Body of pancreas (tissue), 4 donors: ENCODE measurements around the gene KRT82.

Experiments used
- POLR2A ChIP-seq, 3 donors: fragments of 450-650 bp; IDR thresholded peaks; one replicate each; pipeline ENCODE4 v1.6.1; 2016; ENCODE audit warnings: antibody characterized with exemption in 3 of 3, mild to moderate bottlenecking in 2 of 3
- TF ChIP-seq, protein P1 (sequence below), 7 experiments: fragments of 450-650 bp in 4 of 7; fragments of 200-600 bp in 3 of 7; sonication (generic) in 3 of 7; IDR thresholded peaks; one replicate each; pipeline ENCODE4 v1.5.1; 2016 to 2019; ENCODE audit warnings: antibody characterized with exemption in 7 of 7

DNA sequence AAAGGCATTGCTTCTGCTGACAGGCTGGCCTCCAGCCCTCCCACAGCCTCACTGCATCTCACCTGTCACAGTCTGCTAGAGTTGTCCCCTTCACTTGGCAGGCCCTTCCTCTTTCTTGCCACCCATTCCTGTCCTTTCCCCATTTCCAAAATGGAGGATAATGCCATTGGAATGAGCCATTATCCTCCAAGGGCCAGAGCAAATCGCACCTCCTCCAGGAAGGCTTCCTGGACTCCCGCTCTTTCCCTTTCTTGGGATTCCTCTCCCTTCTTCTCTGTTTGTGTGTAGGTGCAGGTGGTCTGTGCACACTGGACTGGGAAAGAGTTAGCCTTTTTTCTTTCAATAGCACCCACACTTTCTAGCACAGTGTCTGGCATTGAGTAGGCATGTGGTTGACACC is 3.8 kb downstream of the KRT82 start:
- TF ChIP-seq, protein P1, sequence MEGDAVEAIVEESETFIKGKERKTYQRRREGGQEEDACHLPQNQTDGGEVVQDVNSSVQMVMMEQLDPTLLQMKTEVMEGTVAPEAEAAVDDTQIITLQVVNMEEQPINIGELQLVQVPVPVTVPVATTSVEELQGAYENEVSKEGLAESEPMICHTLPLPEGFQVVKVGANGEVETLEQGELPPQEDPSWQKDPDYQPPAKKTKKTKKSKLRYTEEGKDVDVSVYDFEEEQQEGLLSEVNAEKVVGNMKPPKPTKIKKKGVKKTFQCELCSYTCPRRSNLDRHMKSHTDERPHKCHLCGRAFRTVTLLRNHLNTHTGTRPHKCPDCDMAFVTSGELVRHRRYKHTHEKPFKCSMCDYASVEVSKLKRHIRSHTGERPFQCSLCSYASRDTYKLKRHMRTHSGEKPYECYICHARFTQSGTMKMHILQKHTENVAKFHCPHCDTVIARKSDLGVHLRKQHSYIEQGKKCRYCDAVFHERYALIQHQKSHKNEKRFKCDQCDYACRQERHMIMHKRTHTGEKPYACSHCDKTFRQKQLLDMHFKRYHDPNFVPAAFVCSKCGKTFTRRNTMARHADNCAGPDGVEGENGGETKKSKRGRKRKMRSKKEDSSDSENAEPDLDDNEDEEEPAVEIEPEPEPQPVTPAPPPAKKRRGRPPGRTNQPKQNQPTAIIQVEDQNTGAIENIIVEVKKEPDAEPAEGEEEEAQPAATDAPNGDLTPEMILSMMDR (IDR thresholded peaks at IDR 0.05) = no peak
- TF ChIP-seq POLR2A (IDR thresholded peaks at IDR 0.05) = no peak
